Measurements from ENCODE around the gene KLF18. TPM values are rescaled to one million over a fixed set of nuclear protein-coding genes. Genes with fewer than 3 reads are reported as not detected.
A peak's percentile ranks its signal among the peaks of the same experiment; 100 is the strongest.

The KLF18 gene
- polyA plus RNA-seq, 4 donors = not detected

DNA sequence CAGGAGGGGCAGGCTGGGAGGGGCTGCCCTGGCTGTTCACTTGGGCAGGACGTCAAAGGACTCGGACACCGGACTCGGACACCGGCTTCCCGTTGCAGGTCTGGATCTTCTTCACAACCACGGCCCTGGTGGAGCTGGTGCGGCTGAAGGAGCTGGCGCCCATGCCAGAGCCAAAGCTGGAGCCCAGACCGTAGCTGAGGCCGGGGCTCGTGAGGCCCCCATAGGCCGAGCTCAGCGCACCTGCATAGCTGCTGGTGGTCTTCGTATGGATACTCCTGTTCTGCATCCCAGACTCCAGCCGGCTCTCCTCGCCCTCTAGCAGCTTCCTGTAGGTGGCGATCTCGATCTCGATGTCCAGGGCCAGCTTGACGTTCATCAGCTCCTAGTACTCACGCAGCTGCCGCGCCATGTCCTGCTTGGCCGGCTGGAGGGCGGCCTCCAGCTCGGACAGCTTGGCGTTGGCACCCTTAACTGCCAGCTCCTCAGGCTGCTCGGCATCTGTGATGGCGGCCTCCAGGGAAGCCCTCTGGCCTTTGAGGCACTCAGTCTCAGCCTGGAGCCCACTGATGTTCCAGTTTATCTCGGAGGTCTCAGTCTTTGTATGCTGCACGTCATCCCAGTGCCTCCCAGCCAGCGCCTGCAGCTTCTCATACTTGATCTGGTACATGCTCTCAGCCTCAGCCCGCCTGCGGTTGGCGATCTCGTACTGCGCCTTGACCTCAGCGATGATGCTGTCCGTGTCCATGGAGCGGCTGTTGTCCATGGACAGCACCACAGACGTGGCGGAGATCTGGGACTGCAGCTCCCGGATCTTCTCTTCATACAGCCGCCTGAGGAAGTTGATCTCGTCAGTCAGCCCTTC is 37.9 kb downstream of the KLF18 start:
- no peaks in the 10 kb centered on the region for H3K9me3 ChIP-seq (ENCODE audit: control insufficient read depth in 2 of 2, insufficient read depth in 1 of 2, low read depth in 1 of 2, low read length in 1 of 2)
- H3K36me3 ChIP-seq (ENCODE audit: control insufficient read depth in 3 of 3, insufficient read depth in 2 of 3, low read depth in 1 of 3, low read length in 3 of 3) = no peaks in the 10 kb centered on the region
- H3K4me3 ChIP-seq (ENCODE audit: low read depth in 1 of 3, low read length in 3 of 3) = no peak overlapping the region
- H3K4me1 ChIP-seq (ENCODE audit: control insufficient read depth in 3 of 3, insufficient read depth in 2 of 3, low read depth in 1 of 3, low read length in 2 of 3) = no peaks in the 10 kb centered on the region
- WGBS, 3 donors = 65 to 75% (median 67%) methylated on average over 46 of the region's 46 CpGs
- H3K27me3 ChIP-seq (ENCODE audit: control insufficient read depth in 3 of 3, insufficient read depth in 3 of 3, low read length in 3 of 3) = peaks cover 0 to 5% (median 2%) of the 10 kb centered on the region in 3 donors
- H3K27ac ChIP-seq (ENCODE audit: low read depth in 1 of 3, low read length in 2 of 3) = no peak overlapping the region
- DNase-seq (peak; percentile 11 to 21), FAIRE-seq (no peak)

DNA sequence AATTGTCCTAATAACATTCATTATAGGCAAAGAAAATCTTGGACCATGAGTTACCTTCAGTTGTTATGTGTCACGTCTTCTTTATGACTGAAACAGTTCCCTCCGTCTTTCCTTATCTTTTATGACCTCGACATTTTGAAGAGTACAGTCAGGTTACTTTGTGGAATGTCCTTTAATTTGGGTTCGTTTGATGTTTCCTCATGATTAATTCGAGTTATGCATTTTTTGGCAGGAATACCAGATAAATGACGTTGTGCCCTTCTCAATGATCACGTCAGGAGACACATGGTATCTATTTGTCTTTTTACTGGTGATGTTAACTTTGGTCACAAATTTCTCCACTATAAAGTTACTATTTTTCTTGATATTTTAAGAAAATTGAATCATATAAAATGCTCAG is 40.1 kb downstream of the KLF18 start:
- H3K27me3 ChIP-seq (ENCODE audit: control insufficient read depth in 3 of 3, insufficient read depth in 3 of 3, low read length in 3 of 3) = peaks cover 0 to 5% (median 0%) of the 10 kb centered on the region in 3 donors
- H3K9me3 ChIP-seq (ENCODE audit: control insufficient read depth in 2 of 2, insufficient read depth in 1 of 2, low read depth in 1 of 2, low read length in 1 of 2) = no peaks in the 10 kb centered on the region
- WGBS, 3 donors = 43 to 73% (median 57%) methylated on average over 7 of the region's 7 CpGs
- no peak for FAIRE-seq
- H3K4me1 ChIP-seq (ENCODE audit: control insufficient read depth in 3 of 3, insufficient read depth in 2 of 3, low read depth in 1 of 3, low read length in 2 of 3) = no peaks in the 10 kb centered on the region
- H3K36me3 ChIP-seq (ENCODE audit: control insufficient read depth in 3 of 3, insufficient read depth in 2 of 3, low read depth in 1 of 3, low read length in 3 of 3) = no peaks in the 10 kb centered on the region
- H3K27ac ChIP-seq (ENCODE audit: low read depth in 1 of 3, low read length in 2 of 3) = no peak overlapping the region
- H3K4me3 ChIP-seq (ENCODE audit: low read depth in 1 of 3, low read length in 3 of 3) = no peak overlapping the region
- no peak for DNase-seq

DNA sequence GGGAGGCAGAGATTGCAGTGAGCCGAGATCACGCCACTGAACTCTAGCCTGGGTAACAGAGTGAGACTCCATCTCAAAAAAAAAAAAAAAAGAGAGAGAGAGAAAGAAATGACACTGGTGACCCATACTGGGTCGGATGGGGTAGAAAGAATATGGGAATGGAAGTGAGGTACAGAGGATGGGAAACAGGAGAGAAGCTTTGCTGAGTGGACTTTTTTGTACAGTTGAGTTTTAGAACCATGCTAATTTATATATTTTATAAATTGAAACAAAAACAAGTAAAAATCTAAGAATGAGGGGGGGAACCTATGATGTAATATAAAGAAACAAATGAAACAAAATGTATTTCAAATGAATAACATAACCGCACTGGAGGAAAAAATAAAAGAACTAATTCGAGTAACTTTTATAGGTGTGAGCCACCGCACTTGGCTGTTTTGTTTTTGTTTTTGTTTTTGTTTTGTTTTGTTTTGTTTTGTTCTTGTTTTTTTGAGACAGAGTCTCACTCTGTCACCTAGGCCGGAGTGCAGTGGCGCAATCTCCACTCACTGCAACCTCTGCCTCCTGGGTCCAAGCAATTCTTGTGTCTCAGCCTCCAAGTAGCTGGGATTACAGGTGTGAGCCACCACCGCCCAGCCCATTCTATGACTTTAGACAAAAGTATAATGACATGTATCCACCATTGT is 41.1 kb downstream of the KLF18 start:
- Histone ChIP-seq H3K4me1 (ENCODE audit: control insufficient read depth in 3 of 3, insufficient read depth in 2 of 3, low read depth in 1 of 3, low read length in 2 of 3) (no peaks in the 10 kb centered on the region), H3K27me3 (ENCODE audit: control insufficient read depth in 3 of 3, insufficient read depth in 3 of 3, low read length in 3 of 3) (no peaks in the 10 kb centered on the region), H3K4me3 (ENCODE audit: low read depth in 1 of 3, low read length in 3 of 3) (no peak overlapping the region), H3K36me3 (ENCODE audit: control insufficient read depth in 3 of 3, insufficient read depth in 2 of 3, low read depth in 1 of 3, low read length in 3 of 3) (no peaks in the 10 kb centered on the region), H3K9me3 (ENCODE audit: control insufficient read depth in 2 of 2, insufficient read depth in 1 of 2, low read depth in 1 of 2, low read length in 1 of 2) (no peaks in the 10 kb centered on the region), H3K27ac (ENCODE audit: low read depth in 1 of 3, low read length in 2 of 3) (no peak overlapping the region)
- no peak for DNase-seq
- 80 to 89% (median 83%) methylated on average over 9 of the region's 9 CpGs for WGBS, 3 donors
- FAIRE-seq = no peak

DNA sequence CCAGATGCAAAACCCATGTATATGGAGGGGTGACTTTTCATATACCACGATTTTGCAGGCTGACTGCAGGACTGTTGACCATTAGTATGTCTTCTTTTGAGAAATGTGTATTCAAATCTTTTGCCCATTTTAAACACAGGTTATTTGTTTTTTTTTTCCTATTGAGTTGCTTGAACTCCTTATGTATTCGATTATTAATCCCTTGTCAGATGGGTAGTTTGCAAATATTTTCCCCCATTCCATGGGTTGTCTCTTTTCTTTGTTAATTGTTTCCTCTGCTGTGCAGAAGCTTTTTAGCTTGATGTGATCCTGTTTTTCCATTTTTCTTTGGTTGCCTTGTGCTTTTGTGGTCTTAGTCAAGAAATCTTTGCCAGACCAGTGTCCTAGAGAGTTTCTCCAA is 47.4 kb downstream of the KLF18 start:
- WGBS, 3 donors = 76 to 88% (median 88%) methylated on average over 2 of the region's 2 CpGs
- no peaks in the 10 kb centered on the region for H3K36me3 ChIP-seq (ENCODE audit: control insufficient read depth in 3 of 3, insufficient read depth in 2 of 3, low read depth in 1 of 3, low read length in 3 of 3)
- H3K27me3 ChIP-seq (ENCODE audit: control insufficient read depth in 3 of 3, insufficient read depth in 3 of 3, low read length in 3 of 3) = peaks cover 0 to 3% (median 0%) of the 10 kb centered on the region in 3 donors
- FAIRE-seq = no peak
- H3K4me1 ChIP-seq (ENCODE audit: control insufficient read depth in 3 of 3, insufficient read depth in 2 of 3, low read depth in 1 of 3, low read length in 2 of 3) = no peaks in the 10 kb centered on the region
- no peak overlapping the region for H3K4me3 ChIP-seq (ENCODE audit: low read depth in 1 of 3, low read length in 3 of 3)
- no peaks in the 10 kb centered on the region for H3K9me3 ChIP-seq (ENCODE audit: control insufficient read depth in 2 of 2, insufficient read depth in 1 of 2, low read depth in 1 of 2, low read length in 1 of 2)
- no peak overlapping the region for H3K27ac ChIP-seq (ENCODE audit: low read depth in 1 of 3, low read length in 2 of 3)
- no peak for DNase-seq

DNA sequence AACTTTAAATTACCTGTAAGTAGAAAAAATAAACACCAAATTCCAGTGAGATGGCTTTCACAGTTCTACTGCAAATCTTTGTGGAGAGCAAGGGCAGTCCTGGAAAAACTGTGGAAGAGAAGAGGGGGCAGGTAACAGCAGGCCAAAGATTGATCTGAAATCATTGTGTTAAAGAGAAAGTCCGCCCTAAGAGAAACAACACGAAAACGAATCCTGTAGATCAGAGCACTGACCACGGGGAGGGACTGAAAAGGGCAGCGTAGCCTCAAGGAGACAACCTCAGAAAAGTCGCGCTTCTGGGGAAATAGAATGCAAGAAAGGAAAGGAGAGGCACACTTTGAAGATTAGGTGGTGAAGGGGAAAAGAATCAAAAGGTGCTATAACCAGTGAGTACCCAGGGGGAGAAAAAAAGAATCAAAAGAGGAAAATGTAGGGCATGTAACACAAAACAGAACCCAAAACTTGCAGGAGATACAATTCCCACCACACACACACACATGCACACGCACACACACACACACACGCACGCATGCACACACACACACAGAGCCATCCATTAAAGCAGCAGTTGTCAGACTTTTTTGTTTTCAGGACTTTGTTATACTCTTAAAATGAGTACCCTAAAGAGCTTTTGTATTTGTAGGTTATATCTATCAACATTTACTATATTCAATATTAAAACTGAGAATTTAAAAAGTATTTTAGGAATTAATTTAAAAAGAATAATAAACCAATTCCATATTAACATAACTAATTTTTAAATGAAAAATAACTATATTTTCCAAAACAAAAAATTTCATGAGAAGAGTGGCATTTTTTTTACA is 50.8 kb downstream of the KLF18 start:
- whole genome bisulfite sequencing, 3 donors = 77 to 87% (median 80%) methylated on average over 10 of the region's 10 CpGs
- Histone ChIP-seq H3K27ac (ENCODE audit: low read depth in 1 of 3, low read length in 2 of 3) (no peak overlapping the region), H3K27me3 (ENCODE audit: control insufficient read depth in 3 of 3, insufficient read depth in 3 of 3, low read length in 3 of 3) (peaks cover 0 to 3% (median 0%) of the 10 kb centered on the region in 3 donors), H3K4me3 (ENCODE audit: low read depth in 1 of 3, low read length in 3 of 3) (no peak overlapping the region), H3K9me3 (ENCODE audit: control insufficient read depth in 2 of 2, insufficient read depth in 1 of 2, low read depth in 1 of 2, low read length in 1 of 2) (no peaks in the 10 kb centered on the region), H3K36me3 (ENCODE audit: control insufficient read depth in 3 of 3, insufficient read depth in 2 of 3, low read depth in 1 of 3, low read length in 3 of 3) (no peaks in the 10 kb centered on the region), H3K4me1 (ENCODE audit: control insufficient read depth in 3 of 3, insufficient read depth in 2 of 3, low read depth in 1 of 3, low read length in 2 of 3) (no peaks in the 10 kb centered on the region)
- FAIRE-seq (no peak), DNase-seq (no peak)

DNA sequence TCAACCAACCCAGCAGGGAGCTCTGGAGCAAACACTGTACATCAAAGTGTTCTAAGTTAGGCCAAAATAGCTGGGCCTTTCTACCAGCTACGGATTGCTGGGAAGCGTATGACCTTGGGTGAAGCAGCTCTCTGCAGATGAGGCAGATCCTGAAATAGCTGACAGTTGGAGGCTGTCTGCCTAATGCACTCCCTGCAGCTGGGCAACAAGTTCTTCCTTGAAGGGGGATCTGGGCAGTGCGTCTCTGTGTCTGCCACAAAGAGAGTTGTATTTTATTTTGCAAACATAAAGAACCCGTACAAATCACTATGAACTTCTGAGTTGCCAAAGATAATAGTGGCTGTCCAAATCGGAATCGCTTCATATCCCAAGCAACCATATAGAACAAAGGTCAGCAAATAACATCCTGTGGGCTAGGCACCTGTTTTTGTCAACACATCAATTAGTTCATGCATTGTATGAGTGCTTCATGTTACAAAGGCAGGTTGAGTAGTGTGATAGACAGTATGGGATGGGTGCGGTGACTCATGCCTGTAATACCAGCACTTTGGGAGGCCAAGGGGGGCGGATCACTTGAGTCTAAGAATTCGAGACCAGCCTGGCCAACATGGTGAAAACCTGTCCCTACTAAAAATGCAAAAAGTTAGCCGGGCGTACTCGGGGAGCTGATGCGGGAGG is 51.9 kb downstream of the KLF18 start:
- FAIRE-seq (no peak), DNase-seq (peak in 1 of 2 donors; percentile 20)
- Histone ChIP-seq H3K4me3 (ENCODE audit: low read depth in 1 of 3, low read length in 3 of 3) (no peak overlapping the region), H3K27me3 (ENCODE audit: control insufficient read depth in 3 of 3, insufficient read depth in 3 of 3, low read length in 3 of 3) (peaks cover 0 to 3% (median 0%) of the 10 kb centered on the region in 3 donors), H3K4me1 (ENCODE audit: control insufficient read depth in 3 of 3, insufficient read depth in 2 of 3, low read depth in 1 of 3, low read length in 2 of 3) (no peaks in the 10 kb centered on the region), H3K27ac (ENCODE audit: low read depth in 1 of 3, low read length in 2 of 3) (no peak overlapping the region), H3K9me3 (ENCODE audit: control insufficient read depth in 2 of 2, insufficient read depth in 1 of 2, low read depth in 1 of 2, low read length in 1 of 2) (no peaks in the 10 kb centered on the region), H3K36me3 (ENCODE audit: control insufficient read depth in 3 of 3, insufficient read depth in 2 of 3, low read depth in 1 of 3, low read length in 3 of 3) (no peaks in the 10 kb centered on the region)
- 52 to 70% (median 69%) methylated on average over 13 of the region's 13 CpGs for WGBS, 3 donors

All from small intestine (tissue), 7 donors.